ENCODE measurements around the gene ARHGAP5.

ARHGAP5 gene

DNA sequence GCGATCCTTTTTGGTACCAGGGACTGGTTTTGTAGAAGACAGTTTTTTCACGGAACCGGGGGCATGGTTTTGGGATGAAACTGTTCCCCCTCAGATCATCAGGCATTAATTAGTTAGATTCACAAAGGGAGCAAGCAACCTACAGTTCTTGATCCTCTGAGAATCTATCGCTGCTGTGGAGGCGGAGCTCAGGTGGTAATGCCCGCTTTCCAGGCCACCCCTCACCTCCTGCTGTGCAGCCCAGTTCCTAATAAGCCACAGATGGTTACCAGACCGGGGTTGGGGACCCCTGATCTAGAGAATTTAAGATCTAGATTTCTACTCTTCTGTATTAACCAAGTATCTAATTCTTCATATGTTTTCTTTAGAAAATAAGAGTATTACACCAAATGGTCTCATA is 4.8 kb downstream of the ARHGAP5 start:
- Histone ChIP-seq H3K27ac (ENCODE audit: low read depth, low read length) (no peak overlapping the region), H3K79me2 (ENCODE audit: control insufficient read depth, low read length) (peaks cover 59% of the 10 kb centered on the region), H3K4me2 (ENCODE audit: low read length) (no peak overlapping the region), H3K36me3 (ENCODE audit: control insufficient read depth, low read length) (no peaks in the 10 kb centered on the region), H3K27me3 (ENCODE audit: control insufficient read depth, low read length) (0 out of 2 replicates have a peak, but pooled peaks cover 2% of the 10 kb centered on the region), H4K20me1 (ENCODE audit: control insufficient read depth, insufficient read depth, low read depth, low read length) (peaks cover 7% of the 10 kb centered on the region), H3K9me2 (replicated peaks; ENCODE audit: control insufficient read depth, low read length) (no peaks in the 10 kb centered on the region), H3K4me3 (ENCODE audit: low read length) (no peak overlapping the region), H3K4me1 (ENCODE audit: control insufficient read depth, low read length) (peaks cover 10% of the 10 kb centered on the region), H3K9me3 (ENCODE audit: control insufficient read depth, insufficient read depth, low read length) (no peaks in the 10 kb centered on the region), H3F3A (ENCODE audit: control insufficient read depth, insufficient read depth) (no peaks in the 10 kb centered on the region)
- TF ChIP-seq CTCF (IDR thresholded peaks at IDR 0.05; ENCODE audit: low read depth, low read length, poor library complexity, severe bottlenecking) (no peak), EZH2phosphoT487 (IDR thresholded peaks at IDR 0.05; ENCODE audit: borderline replicate concordance, low read length) (no peak)

- peaks cover 7% of the 10 kb centered on the region for H4K20me1 ChIP-seq (ENCODE audit: control insufficient read depth, insufficient read depth, low read depth, low read length)
- no peaks in the 10 kb centered on the region for H3K9me2 ChIP-seq (replicated peaks; ENCODE audit: control insufficient read depth, low read length)
- H3F3A ChIP-seq (ENCODE audit: control insufficient read depth, insufficient read depth), result no peaks in the 10 kb centered on the region
- TF ChIP-seq CTCF (IDR thresholded peaks at IDR 0.05; ENCODE audit: low read depth, low read length, poor library complexity, severe bottlenecking), result no peak
- TF ChIP-seq EZH2phosphoT487 (IDR thresholded peaks at IDR 0.05; ENCODE audit: borderline replicate concordance, low read length), result no peak
- no peaks in the 10 kb centered on the region for H3K36me3 ChIP-seq (ENCODE audit: control insufficient read depth, low read length)
- H3K9me3 ChIP-seq (ENCODE audit: control insufficient read depth, insufficient read depth, low read length), result no peaks in the 10 kb centered on the region
- no peak overlapping the region for H3K27ac ChIP-seq (ENCODE audit: low read depth, low read length)
- no peak overlapping the region for H3K4me3 ChIP-seq (ENCODE audit: low read length)
- peaks cover 8% of the 10 kb centered on the region for H3K4me1 ChIP-seq (ENCODE audit: control insufficient read depth, low read length)
- H3K4me2 ChIP-seq (ENCODE audit: low read length), result no peak overlapping the region
- H3K27me3 ChIP-seq (ENCODE audit: control insufficient read depth, low read length), result 0 out of 2 replicates have a peak, but pooled peaks cover 2% of the 10 kb centered on the region
- H3K79me2 ChIP-seq (ENCODE audit: control insufficient read depth, low read length), result peaks cover 58% of the 10 kb centered on the region
Observed at GRCh38 chr14:32083315-32083624, 6.2 kb downstream of the ARHGAP5 start.

DNA sequence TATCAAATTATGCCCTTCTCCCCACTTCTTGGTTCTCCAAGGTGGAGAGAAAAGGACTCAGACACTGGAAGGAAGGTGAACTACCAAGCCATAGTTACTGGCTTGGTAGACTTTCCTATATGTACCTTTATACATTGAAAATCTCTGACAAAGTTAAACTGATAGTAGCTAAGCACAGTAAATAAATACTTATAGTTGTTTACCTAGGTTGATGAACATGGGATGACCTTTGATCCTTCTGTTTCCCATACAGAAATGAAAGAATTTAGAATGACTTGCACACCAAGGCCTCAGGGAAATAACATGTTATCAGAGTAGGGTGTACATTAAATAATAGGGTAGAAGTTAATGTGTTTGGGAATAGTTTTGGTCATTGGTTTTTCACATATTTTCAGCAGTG is 6.7 kb downstream of the ARHGAP5 start:
- Histone ChIP-seq H3K36me3 (ENCODE audit: control insufficient read depth, low read length) (no peaks in the 10 kb centered on the region), H3K4me3 (ENCODE audit: low read length) (no peak overlapping the region), H4K20me1 (ENCODE audit: control insufficient read depth, insufficient read depth, low read depth, low read length) (peaks cover 3% of the 10 kb centered on the region), H3K27me3 (ENCODE audit: control insufficient read depth, low read length) (0 out of 2 replicates have a peak, but pooled peaks cover 2% of the 10 kb centered on the region), H3K4me1 (ENCODE audit: control insufficient read depth, low read length) (peaks cover 3% of the 10 kb centered on the region), H3K79me2 (ENCODE audit: control insufficient read depth, low read length) (peaks cover 53% of the 10 kb centered on the region), H3K27ac (ENCODE audit: low read depth, low read length) (no peak overlapping the region), H3K9me3 (ENCODE audit: control insufficient read depth, insufficient read depth, low read length) (no peaks in the 10 kb centered on the region), H3K9me2 (replicated peaks; ENCODE audit: control insufficient read depth, low read length) (no peaks in the 10 kb centered on the region), H3F3A (ENCODE audit: control insufficient read depth, insufficient read depth) (no peaks in the 10 kb centered on the region), H3K4me2 (ENCODE audit: low read length) (no peak overlapping the region)
- TF ChIP-seq CTCF (IDR thresholded peaks at IDR 0.05; ENCODE audit: low read depth, low read length, poor library complexity, severe bottlenecking) (no peak), EZH2phosphoT487 (IDR thresholded peaks at IDR 0.05; ENCODE audit: borderline replicate concordance, low read length) (no peak)

Measured in DOHH2 (cell line).